Coronary artery (tissue), 2 donors: ENCODE data around the gene POLA1.
A peak's percentile ranks its signal among the peaks of the same experiment; 100 is the strongest.

ENCODE experiments used
- DNase-seq: peaks from one replicate; pipeline ENCODE4 v3.0.0-alpha.2; 2017; ENCODE audit warnings: low spot score
- H3K27ac ChIP-seq, 2 donors: fragments of 200-600 bp; sonication (generic); one replicate each; pipeline ENCODE4 v1.5.1; 2016 to 2019
- H3K4me3 ChIP-seq: fragments of 200-600 bp; sonication (generic); 2 replicates; pipeline ENCODE4 v1.5.1; 2016; ENCODE audit warnings: mild to moderate bottlenecking, moderate library complexity
- TF ChIP-seq, protein P1 (sequence below): fragments of 200-600 bp; sonication (generic); IDR thresholded peaks from one replicate; pipeline ENCODE4 v1.5.1; 2019; ENCODE audit warnings: antibody characterized with exemption

Gene POLA1

DNA sequence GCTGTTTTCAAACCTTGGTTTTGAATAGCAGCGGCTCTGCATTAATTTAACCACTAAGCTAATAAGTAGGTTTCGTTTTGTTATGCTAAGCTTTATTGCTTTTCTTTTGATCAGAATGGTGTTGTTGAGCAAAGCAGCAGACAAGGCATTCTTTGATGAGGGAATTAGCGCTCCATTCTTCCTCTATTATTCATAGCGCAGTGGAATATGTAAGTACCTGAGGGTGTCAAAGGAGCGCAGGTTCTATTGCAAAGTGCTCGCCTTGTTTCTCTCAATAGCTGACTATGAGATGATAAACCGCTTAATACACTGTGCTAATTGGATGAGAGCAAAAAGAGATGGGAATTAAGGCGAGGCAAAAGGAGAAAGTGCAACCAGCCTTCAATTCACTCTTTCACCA lies 305.8 kb downstream of the POLA1 start:
- Histone ChIP-seq H3K4me3 (no peak overlapping the region), H3K27ac (no peak overlapping the region)
- TF ChIP-seq, protein P1, sequence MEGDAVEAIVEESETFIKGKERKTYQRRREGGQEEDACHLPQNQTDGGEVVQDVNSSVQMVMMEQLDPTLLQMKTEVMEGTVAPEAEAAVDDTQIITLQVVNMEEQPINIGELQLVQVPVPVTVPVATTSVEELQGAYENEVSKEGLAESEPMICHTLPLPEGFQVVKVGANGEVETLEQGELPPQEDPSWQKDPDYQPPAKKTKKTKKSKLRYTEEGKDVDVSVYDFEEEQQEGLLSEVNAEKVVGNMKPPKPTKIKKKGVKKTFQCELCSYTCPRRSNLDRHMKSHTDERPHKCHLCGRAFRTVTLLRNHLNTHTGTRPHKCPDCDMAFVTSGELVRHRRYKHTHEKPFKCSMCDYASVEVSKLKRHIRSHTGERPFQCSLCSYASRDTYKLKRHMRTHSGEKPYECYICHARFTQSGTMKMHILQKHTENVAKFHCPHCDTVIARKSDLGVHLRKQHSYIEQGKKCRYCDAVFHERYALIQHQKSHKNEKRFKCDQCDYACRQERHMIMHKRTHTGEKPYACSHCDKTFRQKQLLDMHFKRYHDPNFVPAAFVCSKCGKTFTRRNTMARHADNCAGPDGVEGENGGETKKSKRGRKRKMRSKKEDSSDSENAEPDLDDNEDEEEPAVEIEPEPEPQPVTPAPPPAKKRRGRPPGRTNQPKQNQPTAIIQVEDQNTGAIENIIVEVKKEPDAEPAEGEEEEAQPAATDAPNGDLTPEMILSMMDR = no peak
- no peak for DNase-seq

DNA sequence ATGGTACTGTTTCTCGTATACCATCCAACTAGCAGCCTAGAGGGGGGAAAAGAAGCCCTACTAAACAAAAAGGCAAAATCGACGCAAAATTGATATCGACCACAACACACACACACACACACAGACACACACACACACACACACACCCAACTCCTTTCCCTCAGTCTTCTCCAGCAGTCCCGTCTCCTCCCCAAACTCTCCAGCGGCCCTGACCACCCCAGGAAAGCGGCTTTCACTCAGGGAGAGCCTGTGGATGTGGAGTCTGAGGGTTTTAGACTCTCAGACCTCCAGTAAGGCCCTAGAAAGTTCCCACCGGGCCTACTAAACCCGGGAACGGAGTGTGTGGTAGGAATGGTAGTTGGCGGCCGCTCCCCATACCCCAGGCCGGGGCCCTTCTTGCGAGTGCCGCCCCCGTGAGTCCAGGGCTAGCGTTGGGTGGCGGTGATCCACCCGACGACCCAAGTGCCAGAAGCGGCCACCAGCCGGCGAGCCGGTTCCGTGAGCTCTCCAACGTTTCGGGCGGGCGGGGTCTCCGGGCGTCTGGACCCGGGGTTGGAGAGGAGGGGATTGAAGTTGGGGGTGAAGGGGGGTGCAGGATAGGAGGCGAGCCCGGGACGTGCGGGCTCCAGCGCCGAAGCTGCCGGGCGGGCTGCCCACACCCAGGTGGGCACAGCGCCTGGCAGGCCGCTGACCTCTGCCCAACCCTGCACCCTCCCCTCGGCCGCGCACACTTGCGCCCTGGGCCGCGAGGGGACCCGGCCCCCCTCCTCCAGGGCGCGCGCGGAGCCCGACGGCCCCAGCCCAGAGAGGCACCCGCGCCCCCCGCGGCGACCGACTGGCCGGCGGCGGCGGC lies 308.3 kb downstream of the POLA1 start:
- Histone ChIP-seq H3K27ac (no peak overlapping the region), H3K4me3 (peak overlapping the region; percentile 38)
- DNase-seq = no peak
- TF ChIP-seq, protein P1 = no peak

DNA sequence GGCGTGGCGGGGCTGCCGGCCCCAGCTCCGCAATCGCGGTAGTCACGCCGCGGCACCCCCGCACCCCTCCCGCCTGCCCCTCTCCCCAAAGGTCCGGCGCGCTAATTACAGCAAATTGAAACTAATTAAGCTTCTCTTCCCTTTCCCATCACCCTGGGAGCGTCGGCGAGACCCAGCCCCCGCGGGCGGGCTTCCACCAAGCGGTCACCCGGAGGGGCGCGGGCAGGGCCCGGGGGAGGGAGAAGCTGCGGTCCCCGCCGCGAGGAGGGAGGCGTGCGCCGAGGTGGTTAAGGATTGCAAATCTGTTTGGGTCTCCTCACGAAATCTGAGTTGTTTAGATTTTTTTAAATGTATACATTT lies 308.9 kb downstream of the POLA1 start:
- TF ChIP-seq, protein P1 = no peak
- H3K4me3 ChIP-seq = peak overlapping the region; percentile 38

DNA sequence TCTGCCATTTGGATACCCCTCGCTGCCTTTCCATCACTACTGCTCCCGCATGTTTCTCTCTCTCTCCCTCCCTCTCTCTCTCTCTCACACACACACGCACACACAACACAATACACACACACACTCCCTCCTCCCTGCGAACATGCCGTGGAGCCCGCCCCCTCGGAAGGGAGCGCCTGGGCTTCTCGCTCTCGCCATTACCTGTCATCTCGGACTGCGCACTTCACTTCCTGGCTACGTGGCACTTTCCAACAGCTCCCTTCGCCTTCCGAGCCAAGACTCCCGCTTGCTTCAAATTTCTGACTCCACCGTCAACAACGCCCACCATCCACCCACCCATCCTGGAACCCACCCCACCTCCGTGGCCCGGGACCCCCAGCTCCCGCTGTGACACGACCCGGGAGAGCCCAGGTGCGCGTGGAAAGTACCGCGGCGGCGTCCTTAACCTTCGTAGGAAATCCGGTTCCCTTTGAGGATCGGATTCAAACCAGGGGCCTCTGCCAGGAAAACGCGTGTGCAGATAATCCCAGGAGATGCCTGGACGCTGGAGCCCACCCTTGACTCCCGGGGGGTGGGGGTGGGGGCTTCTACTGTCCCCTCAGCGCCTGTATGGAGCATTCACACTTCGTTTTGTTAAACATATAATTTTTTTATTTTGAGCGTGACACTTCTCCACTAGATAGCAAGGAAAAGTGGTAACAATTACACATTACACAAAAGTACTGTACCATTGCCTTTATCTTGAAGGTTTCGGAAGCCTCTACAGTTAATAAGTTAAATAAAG lies 309.5 kb downstream of the POLA1 start:
- no peak for DNase-seq
- Histone ChIP-seq H3K27ac (no peak overlapping the region), H3K4me3 (no peak overlapping the region)
- TF ChIP-seq, protein P1 = no peak

More for the DNA sequence above, 308.9 kb downstream of the POLA1 start:
- DNase-seq = no peak
- H3K27ac ChIP-seq = no peak overlapping the region

DNA sequence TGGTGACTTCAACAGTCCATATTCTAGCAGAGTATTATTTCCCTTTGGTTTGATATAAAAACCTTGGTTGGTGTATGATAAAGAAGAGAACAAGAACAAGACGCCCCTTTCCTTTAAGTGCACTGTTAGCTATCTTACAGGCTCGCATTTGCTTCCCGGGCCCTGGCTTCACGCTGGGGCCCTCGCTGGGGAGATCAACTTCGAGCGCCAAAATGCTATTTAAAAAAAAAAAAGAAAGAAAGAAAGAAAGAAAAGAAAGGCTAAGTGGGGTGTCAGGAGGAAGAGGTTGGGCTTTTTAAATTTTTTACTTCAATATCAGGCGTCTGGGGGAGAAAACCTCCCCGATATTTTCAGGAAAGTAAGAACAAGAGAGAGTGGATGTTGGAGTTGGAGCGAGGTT lies 310.3 kb downstream of the POLA1 start:
- no peak for DNase-seq
- Histone ChIP-seq H3K4me3 (peak overlapping the region; percentile 44), H3K27ac (no peak overlapping the region)
- TF ChIP-seq, protein P1 = no peak

DNA sequence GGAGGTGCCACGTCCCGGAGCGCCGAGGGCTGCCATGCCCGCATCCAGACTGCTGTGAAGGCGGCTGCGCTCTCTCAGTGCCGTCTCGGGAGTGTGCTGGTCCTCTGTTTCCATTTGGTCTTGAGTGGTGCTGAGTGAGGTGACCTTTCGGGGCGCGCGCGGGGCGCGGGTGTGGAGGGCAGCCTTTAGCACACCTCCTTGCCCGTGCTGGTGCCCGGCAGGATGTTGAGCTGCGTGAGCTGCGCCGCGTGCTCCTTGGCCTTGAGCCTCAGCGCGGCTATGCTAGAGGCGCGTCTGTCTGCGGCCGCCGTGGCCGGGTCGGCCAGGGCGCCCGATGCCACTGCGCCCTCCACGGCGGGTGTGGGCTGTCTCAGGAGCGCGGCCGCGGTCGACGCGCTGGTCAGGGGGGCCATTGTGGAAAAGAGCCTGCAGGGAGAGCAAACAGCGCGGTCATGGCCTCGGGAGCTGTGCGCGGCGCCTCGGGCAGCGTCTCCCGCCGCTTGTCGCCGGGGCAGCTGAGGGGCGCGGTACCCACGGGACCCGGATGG lies 310.8 kb downstream of the POLA1 start:
- Histone ChIP-seq H3K4me3 (peak overlapping the region; percentile 44), H3K27ac (no peak overlapping the region)
- no peak for DNase-seq
- TF ChIP-seq, protein P1 = no peak
